ENCODE results near the gene MYPOP. TPM values are rescaled to one million over a fixed set of nuclear protein-coding genes. Genes with fewer than 3 reads are reported as not detected.

Gene MYPOP
- total and polyA plus RNA-seq, 2 of the 13 experiments (the other 11 are each of a cell fraction or from before 2014, with no cell fraction given): 2.3 to 2.7 TPM

- TF ChIP-seq, protein P1, sequence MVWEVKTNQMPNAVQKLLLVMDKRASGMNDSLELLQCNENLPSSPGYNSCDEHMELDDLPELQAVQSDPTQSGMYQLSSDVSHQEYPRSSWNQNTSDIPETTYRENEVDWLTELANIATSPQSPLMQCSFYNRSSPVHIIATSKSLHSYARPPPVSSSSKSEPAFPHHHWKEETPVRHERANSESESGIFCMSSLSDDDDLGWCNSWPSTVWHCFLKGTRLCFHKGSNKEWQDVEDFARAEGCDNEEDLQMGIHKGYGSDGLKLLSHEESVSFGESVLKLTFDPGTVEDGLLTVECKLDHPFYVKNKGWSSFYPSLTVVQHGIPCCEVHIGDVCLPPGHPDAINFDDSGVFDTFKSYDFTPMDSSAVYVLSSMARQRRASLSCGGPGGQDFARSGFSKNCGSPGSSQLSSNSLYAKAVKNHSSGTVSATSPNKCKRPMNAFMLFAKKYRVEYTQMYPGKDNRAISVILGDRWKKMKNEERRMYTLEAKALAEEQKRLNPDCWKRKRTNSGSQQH (CRISPR knock-in tag; IDR thresholded peaks at IDR 0.05; ENCODE audit: low read depth): no peak
- TF ChIP-seq THAP11 (CRISPR knock-in tag; IDR thresholded peaks at IDR 0.05) (peak; percentile 97), HCFC1 (IDR thresholded peaks at IDR 0.05; ENCODE audit: low read depth, low read length) (peak; percentile 90), YEATS4 (CRISPR knock-in tag; IDR thresholded peaks at IDR 0.05; ENCODE audit: borderline replicate concordance) (peak; percentile 73), ETS1 (CRISPR knock-in tag; IDR thresholded peaks at IDR 0.05) (no peak), MED1 (CRISPR knock-in tag; IDR thresholded peaks at IDR 0.05) (peak; percentile 67; the same call in 1 of the 2 replicates), ATF1 (CRISPR knock-in tag; IDR thresholded peaks at IDR 0.05) (peak; percentile 95), PHF8 (CRISPR knock-in tag; IDR thresholded peaks at IDR 0.05) (peak; percentile 85), ARNT (IDR thresholded peaks at IDR 0.05) (no peak), SALL2 (CRISPR knock-in tag; IDR thresholded peaks at IDR 0.05) (peak; percentile 81), NR2F1 (CRISPR knock-in tag; IDR thresholded peaks at IDR 0.05) (peak in 1 of 2 experiments; percentile 11; a peak in 1 of 4 replicates), ZFP36L1 (CRISPR knock-in tag; IDR thresholded peaks at IDR 0.05) (no peak), MEIS1 (CRISPR knock-in tag; IDR thresholded peaks at IDR 0.05; ENCODE audit: borderline replicate concordance) (no peak), ZNF574 (CRISPR knock-in tag; IDR thresholded peaks at IDR 0.05) (peak; percentile 86), ZNF496 (CRISPR knock-in tag; IDR thresholded peaks at IDR 0.05; ENCODE audit: insufficient replicate concordance) (no peak), RNF2 (conservative IDR thresholded peaks at IDR 0.05; ENCODE audit: low read depth) (no peak), HOXD1 (CRISPR knock-in tag; IDR thresholded peaks at IDR 0.05) (no peak; the same call in 1 of the 2 replicates), ZNF333 (CRISPR knock-in tag; IDR thresholded peaks at IDR 0.05; ENCODE audit: borderline replicate concordance) (no peak), ZNF264 (CRISPR knock-in tag; IDR thresholded peaks at IDR 0.05) (peak; percentile 91), CENPX (CRISPR knock-in tag; IDR thresholded peaks at IDR 0.05) (no peak), MNT (IDR thresholded peaks at IDR 0.05) (no peak), ZNF235 (CRISPR knock-in tag; IDR thresholded peaks at IDR 0.05; ENCODE audit: borderline replicate concordance) (peak; percentile 11; the same call in 1 of the 2 replicates), ZNF839 (CRISPR knock-in tag; IDR thresholded peaks at IDR 0.05; ENCODE audit: borderline replicate concordance) (no peak)
- TF ChIP-seq, protein P2, sequence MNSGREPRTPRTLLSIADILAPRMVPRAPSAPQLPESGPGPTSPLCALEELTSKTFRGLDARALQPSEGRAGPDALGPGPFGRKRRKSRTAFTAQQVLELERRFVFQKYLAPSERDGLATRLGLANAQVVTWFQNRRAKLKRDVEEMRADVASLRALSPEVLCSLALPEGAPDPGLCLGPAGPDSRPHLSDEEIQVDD (CRISPR knock-in tag; IDR thresholded peaks at IDR 0.05; ENCODE audit: borderline replicate concordance): no peak
Observed at GRCh38 chr19:45886427-45887199, 15.8 kb downstream of the MYPOP start (continued).
